GM18526 (cell line): Measurements from ENCODE around the gene OTOP2.

ENCODE experiments used
- POLR2A ChIP-seq: IDR thresholded peaks from 3 replicates; pipeline ENCODE4 v1.6.1; 2011; ENCODE audit not compliant: insufficient read length; ENCODE audit errors: extremely low read depth

OTOP2 gene

GRCh38 chr17:74924250-74924948, at the start of gene OTOP2:
TSS of gene OTOP2 (plus strand) at chr17:74924273. CDS start at chr17:74924633, 360 bp downstream.
- TF ChIP-seq POLR2A, result no peak

- no peak for TF ChIP-seq POLR2A
Measured at GRCh38 chr17:74874615-74875037, 49.4 kb upstream of the OTOP2 start.

GRCh38 chr17:74875155-74875976, 48.7 kb upstream of the OTOP2 start:
- TF ChIP-seq POLR2A, result no peak

- TF ChIP-seq POLR2A, result no peak
Measured at GRCh38 chr17:74875977-74876593, 48.0 kb upstream of the OTOP2 start.

- TF ChIP-seq POLR2A, result no peak
Measured at GRCh38 chr17:74877592-74878548, 46.2 kb upstream of the OTOP2 start.

- no peak for TF ChIP-seq POLR2A
Measured at GRCh38 chr17:74878658-74879057, 45.4 kb upstream of the OTOP2 start.

- TF ChIP-seq POLR2A, result no peak
Measured at GRCh38 chr17:74879308-74879707, 44.8 kb upstream of the OTOP2 start.

- no peak for TF ChIP-seq POLR2A
Measured at GRCh38 chr17:74881073-74881472, 43.0 kb upstream of the OTOP2 start.

- TF ChIP-seq POLR2A, result no peak
Measured at GRCh38 chr17:74882517-74883240, 41.4 kb upstream of the OTOP2 start.

- TF ChIP-seq POLR2A, result no peak
Measured at GRCh38 chr17:74883241-74883745, 40.8 kb upstream of the OTOP2 start.

- TF ChIP-seq POLR2A, result no peak
Measured at GRCh38 chr17:74888469-74888868, 35.6 kb upstream of the OTOP2 start.

- TF ChIP-seq POLR2A, result no peak
Measured at GRCh38 chr17:74890554-74890953, 33.5 kb upstream of the OTOP2 start.

GRCh38 chr17:74892013-74892841, 31.8 kb upstream of the OTOP2 start:
- TF ChIP-seq POLR2A, result no peak
